Measurements from ENCODE around the gene ST6GAL1. TPM values are rescaled to one million over a fixed set of nuclear protein-coding genes. Genes with fewer than 3 reads are reported as not detected.
"Not testable (repeated sequence)": the region's sequence is repeated elsewhere in the genome, so short reads cannot be mapped to it uniquely, and the experiment has no call there.

ST6GAL1 gene
- total and polyA plus RNA-seq, 2 experiments from 2014 or later, result 64.3 to 123 TPM

GRCh38 chr3:186965141-186965879 is 35.0 kb downstream of the ST6GAL1 start:
- H3K27me3 ChIP-seq, result no peaks in the 10 kb centered on the region
- peaks cover 12% of the 10 kb centered on the region for H3K36me3 ChIP-seq
- TF ChIP-seq, protein P1, sequence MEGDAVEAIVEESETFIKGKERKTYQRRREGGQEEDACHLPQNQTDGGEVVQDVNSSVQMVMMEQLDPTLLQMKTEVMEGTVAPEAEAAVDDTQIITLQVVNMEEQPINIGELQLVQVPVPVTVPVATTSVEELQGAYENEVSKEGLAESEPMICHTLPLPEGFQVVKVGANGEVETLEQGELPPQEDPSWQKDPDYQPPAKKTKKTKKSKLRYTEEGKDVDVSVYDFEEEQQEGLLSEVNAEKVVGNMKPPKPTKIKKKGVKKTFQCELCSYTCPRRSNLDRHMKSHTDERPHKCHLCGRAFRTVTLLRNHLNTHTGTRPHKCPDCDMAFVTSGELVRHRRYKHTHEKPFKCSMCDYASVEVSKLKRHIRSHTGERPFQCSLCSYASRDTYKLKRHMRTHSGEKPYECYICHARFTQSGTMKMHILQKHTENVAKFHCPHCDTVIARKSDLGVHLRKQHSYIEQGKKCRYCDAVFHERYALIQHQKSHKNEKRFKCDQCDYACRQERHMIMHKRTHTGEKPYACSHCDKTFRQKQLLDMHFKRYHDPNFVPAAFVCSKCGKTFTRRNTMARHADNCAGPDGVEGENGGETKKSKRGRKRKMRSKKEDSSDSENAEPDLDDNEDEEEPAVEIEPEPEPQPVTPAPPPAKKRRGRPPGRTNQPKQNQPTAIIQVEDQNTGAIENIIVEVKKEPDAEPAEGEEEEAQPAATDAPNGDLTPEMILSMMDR (IDR thresholded peaks at IDR 0.05; ENCODE audit: low read depth, low read length), result no peak
- no peak overlapping the region for H3K4me3 ChIP-seq
- H3K9me3 ChIP-seq (ENCODE audit: low read depth), result no peaks in the 10 kb centered on the region
- no peaks in the 10 kb centered on the region for H3K4me1 ChIP-seq (ENCODE audit: low read depth)
- no peak overlapping the region for H3K27ac ChIP-seq
- peak in 1 of 2 donors; percentile 61 for DNase-seq (ENCODE audit: low read depth in 1 of 2, low spot score in 1 of 2)

GRCh38 chr3:186966406-186966805 is 36.1 kb downstream of the ST6GAL1 start:
- H3K36me3 ChIP-seq, result peaks cover 12% of the 10 kb centered on the region
- TF ChIP-seq, protein P1 (IDR thresholded peaks at IDR 0.05; ENCODE audit: low read depth, low read length), result no peak
- H3K9me3 ChIP-seq (ENCODE audit: low read depth), result no peaks in the 10 kb centered on the region
- H3K27ac ChIP-seq, result peak overlapping the region; percentile 65
- H3K4me1 ChIP-seq (ENCODE audit: low read depth), result no peaks in the 10 kb centered on the region
- H3K27me3 ChIP-seq, result no peaks in the 10 kb centered on the region
- H3K4me3 ChIP-seq, result no peak overlapping the region
- DNase-seq (ENCODE audit: low read depth in 1 of 2, low spot score in 1 of 2), result no peak

GRCh38 chr3:186967236-186967635 is 36.9 kb downstream of the ST6GAL1 start:
- H3K9me3 ChIP-seq (ENCODE audit: low read depth); DNase-seq (ENCODE audit: low read depth in 1 of 2, low spot score in 1 of 2); H3K4me1 ChIP-seq (ENCODE audit: low read depth); H3K27ac ChIP-seq; H3K27me3 ChIP-seq; H3K4me3 ChIP-seq: not testable (repeated sequence)
- H3K36me3 ChIP-seq, result peaks cover 19% of the 10 kb centered on the region

DNA sequence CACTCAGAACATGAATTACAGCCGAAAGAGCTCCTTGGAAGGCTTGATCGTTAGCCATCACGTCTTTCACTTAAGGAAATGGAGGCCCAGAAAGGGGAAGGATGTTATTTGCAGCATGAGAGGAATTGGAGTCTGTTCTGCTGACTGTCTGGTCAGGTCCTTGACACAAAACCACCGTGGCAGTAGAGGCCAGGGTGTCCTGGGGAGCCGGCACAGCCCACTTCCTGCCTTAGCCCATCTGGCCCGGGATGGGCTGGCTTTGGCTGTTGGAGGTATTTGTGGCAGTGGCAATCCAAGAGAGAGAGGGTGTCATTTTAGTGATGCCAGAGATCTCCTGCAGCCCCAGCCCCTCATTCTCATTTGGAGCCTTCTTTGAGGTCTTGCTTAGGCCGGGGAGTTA is 37.4 kb downstream of the ST6GAL1 start:
- Histone ChIP-seq H3K27me3 (no peaks in the 10 kb centered on the region), H3K27ac (no peak overlapping the region), H3K4me1 (ENCODE audit: low read depth) (no peaks in the 10 kb centered on the region), H3K9me3 (ENCODE audit: low read depth) (no peaks in the 10 kb centered on the region), H3K36me3 (peaks cover 23% of the 10 kb centered on the region), H3K4me3 (no peak overlapping the region)
- no peak for DNase-seq (ENCODE audit: low read depth in 1 of 2, low spot score in 1 of 2)
- TF ChIP-seq, protein P1 (IDR thresholded peaks at IDR 0.05; ENCODE audit: low read depth, low read length), result no peak

DNA sequence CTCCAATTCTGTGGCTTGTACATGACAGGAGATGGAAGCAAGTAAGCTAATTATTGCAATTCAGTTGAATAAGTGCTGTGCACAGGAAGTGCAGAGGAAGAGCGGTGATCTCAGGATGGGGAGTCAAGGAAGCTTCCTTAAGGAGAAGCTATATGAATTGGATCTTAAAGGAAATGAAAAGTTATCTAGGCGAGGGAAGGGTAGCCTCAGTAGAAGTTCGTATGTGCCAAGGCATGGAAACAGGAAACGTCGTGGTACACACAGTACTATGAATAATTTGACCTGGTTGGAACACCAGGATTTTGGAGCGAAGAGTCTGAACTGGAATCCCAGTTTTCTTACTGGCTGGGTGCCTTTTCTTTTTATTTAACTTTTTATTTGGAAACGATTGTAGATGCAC is 39.3 kb downstream of the ST6GAL1 start:
- Histone ChIP-seq H3K27me3 (no peaks in the 10 kb centered on the region), H3K27ac (no peak overlapping the region), H3K4me3 (no peak overlapping the region), H3K4me1 (ENCODE audit: low read depth) (no peaks in the 10 kb centered on the region), H3K36me3 (peaks cover 17% of the 10 kb centered on the region), H3K9me3 (ENCODE audit: low read depth) (no peaks in the 10 kb centered on the region)
- DNase-seq (ENCODE audit: low read depth in 1 of 2, low spot score in 1 of 2), result no peak
- TF ChIP-seq, protein P1 (IDR thresholded peaks at IDR 0.05; ENCODE audit: low read depth, low read length), result no peak

DNA sequence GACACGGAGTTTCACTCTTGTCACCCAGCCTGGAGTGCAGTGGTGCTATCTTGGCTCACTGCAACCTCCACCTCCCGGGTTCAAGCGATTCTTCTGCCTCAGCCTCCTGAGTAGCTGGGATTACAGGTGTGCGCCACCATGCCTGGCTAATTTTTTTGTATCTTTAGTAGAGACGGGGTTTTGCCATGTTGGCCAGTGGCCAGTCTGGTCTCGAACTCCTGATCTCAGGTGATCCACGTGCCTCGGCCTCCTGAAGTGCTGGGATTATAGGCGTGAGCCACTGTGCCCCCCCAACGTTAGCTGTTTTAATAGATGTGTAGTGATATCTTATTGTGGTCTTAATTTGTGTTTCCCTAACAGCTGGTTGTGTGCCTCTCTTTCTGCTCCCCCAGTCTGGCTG is 40.8 kb downstream of the ST6GAL1 start:
- peak overlapping the region; percentile 14 for H3K27ac ChIP-seq
- H3K9me3 ChIP-seq (ENCODE audit: low read depth); H3K4me1 ChIP-seq (ENCODE audit: low read depth); H3K27me3 ChIP-seq; DNase-seq (ENCODE audit: low read depth in 1 of 2, low spot score in 1 of 2); H3K4me3 ChIP-seq: not testable (repeated sequence)
- H3K36me3 ChIP-seq, result peaks cover 17% of the 10 kb centered on the region
